ENCODE results near the gene GNA12.
A peak's percentile ranks its signal among the peaks of the same experiment; 100 is the strongest.
"Not testable (repeated sequence)": the region's sequence is repeated elsewhere in the genome, so short reads cannot be mapped to it uniquely, and the experiment has no call there.

Gene GNA12

GRCh38 chr7:2699289-2699620 lies 144.9 kb downstream of the GNA12 start:
- peaks cover 8% of the 10 kb centered on the region for H3K4me1 ChIP-seq (ENCODE audit: control insufficient read depth, insufficient read depth, low read length)
- H3K4me2 ChIP-seq (ENCODE audit: low read length), result no peak overlapping the region
- H3K9me3 ChIP-seq (replicated peaks; ENCODE audit: low read length), result no peaks in the 10 kb centered on the region
- no peak overlapping the region for H3K9ac ChIP-seq (ENCODE audit: low read depth, low read length)
- H3K27me3 ChIP-seq (ENCODE audit: control insufficient read depth, insufficient read depth, low read length), result peaks cover 8% of the 10 kb centered on the region
- no peaks in the 10 kb centered on the region for H3K36me3 ChIP-seq (ENCODE audit: insufficient read depth, low read length)
- H3K4me3 ChIP-seq (ENCODE audit: low read length), result no peak overlapping the region

GRCh38 chr7:2698581-2699288 lies 145.4 kb downstream of the GNA12 start:
- no peak overlapping the region for H3K4me2 ChIP-seq (ENCODE audit: low read length)
- no peak overlapping the region for H3K9ac ChIP-seq (ENCODE audit: low read depth, low read length)
- no peaks in the 10 kb centered on the region for H3K9me3 ChIP-seq (replicated peaks; ENCODE audit: low read length)
- peaks cover 8% of the 10 kb centered on the region for H3K4me1 ChIP-seq (ENCODE audit: control insufficient read depth, insufficient read depth, low read length)
- no peaks in the 10 kb centered on the region for H3K36me3 ChIP-seq (ENCODE audit: insufficient read depth, low read length)
- H3K4me3 ChIP-seq (ENCODE audit: low read length), result no peak overlapping the region
- H3K27me3 ChIP-seq (ENCODE audit: control insufficient read depth, insufficient read depth, low read length), result peaks cover 8% of the 10 kb centered on the region

- H3K9ac ChIP-seq (ENCODE audit: low read depth, low read length); H3K4me1 ChIP-seq (ENCODE audit: control insufficient read depth, insufficient read depth, low read length); H3K4me2 ChIP-seq (ENCODE audit: low read length); H3K4me3 ChIP-seq (ENCODE audit: low read length); H3K27me3 ChIP-seq (ENCODE audit: control insufficient read depth, insufficient read depth, low read length); H3K9me3 ChIP-seq (replicated peaks; ENCODE audit: low read length); H3K36me3 ChIP-seq (ENCODE audit: insufficient read depth, low read length): not testable (repeated sequence)
These were observed 150.0 kb downstream of the GNA12 start for GRCh38 chr7:2694122-2694436.

GRCh38 chr7:2693420-2694121 lies 150.5 kb downstream of the GNA12 start:
- not testable (repeated sequence) for H3K36me3 ChIP-seq (ENCODE audit: insufficient read depth, low read length); H3K4me2 ChIP-seq (ENCODE audit: low read length); H3K27me3 ChIP-seq (ENCODE audit: control insufficient read depth, insufficient read depth, low read length); H3K9ac ChIP-seq (ENCODE audit: low read depth, low read length); H3K4me3 ChIP-seq (ENCODE audit: low read length); H3K9me3 ChIP-seq (replicated peaks; ENCODE audit: low read length)
- peaks cover 14% of the 10 kb centered on the region for H3K4me1 ChIP-seq (ENCODE audit: control insufficient read depth, insufficient read depth, low read length)

GRCh38 chr7:2692543-2692942 lies 151.6 kb downstream of the GNA12 start:
- Histone ChIP-seq H3K4me1 (ENCODE audit: control insufficient read depth, insufficient read depth, low read length) (peaks cover 23% of the 10 kb centered on the region), H3K27me3 (ENCODE audit: control insufficient read depth, insufficient read depth, low read length) (peaks cover 8% of the 10 kb centered on the region), H3K9me3 (replicated peaks; ENCODE audit: low read length) (no peaks in the 10 kb centered on the region), H3K4me3 (ENCODE audit: low read length) (no peak overlapping the region), H3K4me2 (ENCODE audit: low read length) (no peak overlapping the region), H3K9ac (ENCODE audit: low read depth, low read length) (no peak overlapping the region), H3K36me3 (ENCODE audit: insufficient read depth, low read length) (no peaks in the 10 kb centered on the region)

GRCh38 chr7:2691932-2692439 lies 152.1 kb downstream of the GNA12 start:
- not testable (repeated sequence) for H3K9me3 ChIP-seq (replicated peaks; ENCODE audit: low read length); H3K36me3 ChIP-seq (ENCODE audit: insufficient read depth, low read length); H3K4me3 ChIP-seq (ENCODE audit: low read length); H3K4me2 ChIP-seq (ENCODE audit: low read length); H3K9ac ChIP-seq (ENCODE audit: low read depth, low read length)
- Histone ChIP-seq H3K4me1 (ENCODE audit: control insufficient read depth, insufficient read depth, low read length) (peaks cover 29% of the 10 kb centered on the region), H3K27me3 (ENCODE audit: control insufficient read depth, insufficient read depth, low read length) (peaks cover 11% of the 10 kb centered on the region)

- peaks cover 30% of the 10 kb centered on the region for H3K4me1 ChIP-seq (ENCODE audit: control insufficient read depth, insufficient read depth, low read length)
- H3K9ac ChIP-seq (ENCODE audit: low read depth, low read length), result no peak overlapping the region
- peaks cover 11% of the 10 kb centered on the region for H3K27me3 ChIP-seq (ENCODE audit: control insufficient read depth, insufficient read depth, low read length)
- no peaks in the 10 kb centered on the region for H3K36me3 ChIP-seq (ENCODE audit: insufficient read depth, low read length)
- no peak overlapping the region for H3K4me3 ChIP-seq (ENCODE audit: low read length)
- no peaks in the 10 kb centered on the region for H3K9me3 ChIP-seq (replicated peaks; ENCODE audit: low read length)
- no peak overlapping the region for H3K4me2 ChIP-seq (ENCODE audit: low read length)
These were observed 152.9 kb downstream of the GNA12 start for GRCh38 chr7:2691011-2691707.

- no peaks in the 10 kb centered on the region for H3K36me3 ChIP-seq (ENCODE audit: insufficient read depth, low read length)
- H3K9ac ChIP-seq (ENCODE audit: low read depth, low read length), result no peak overlapping the region
- peaks cover 11% of the 10 kb centered on the region for H3K27me3 ChIP-seq (ENCODE audit: control insufficient read depth, insufficient read depth, low read length)
- no peaks in the 10 kb centered on the region for H3K9me3 ChIP-seq (replicated peaks; ENCODE audit: low read length)
- no peak overlapping the region for H3K4me2 ChIP-seq (ENCODE audit: low read length)
- H3K4me3 ChIP-seq (ENCODE audit: low read length), result no peak overlapping the region
- peaks cover 30% of the 10 kb centered on the region for H3K4me1 ChIP-seq (ENCODE audit: control insufficient read depth, insufficient read depth, low read length)
These were observed 154.0 kb downstream of the GNA12 start for GRCh38 chr7:2689951-2690705.

GRCh38 chr7:2689343-2689847 lies 154.7 kb downstream of the GNA12 start:
- Histone ChIP-seq H3K4me2 (ENCODE audit: low read length) (peak overlapping the region; percentile 84), H3K9me3 (replicated peaks; ENCODE audit: low read length) (no peaks in the 10 kb centered on the region), H3K27me3 (ENCODE audit: control insufficient read depth, insufficient read depth, low read length) (peaks cover 11% of the 10 kb centered on the region), H3K4me3 (ENCODE audit: low read length) (no peak overlapping the region), H3K9ac (ENCODE audit: low read depth, low read length) (no peak overlapping the region), H3K4me1 (ENCODE audit: control insufficient read depth, insufficient read depth, low read length) (peaks cover 30% of the 10 kb centered on the region), H3K36me3 (ENCODE audit: insufficient read depth, low read length) (no peaks in the 10 kb centered on the region)

- Histone ChIP-seq H3K9me3 (replicated peaks; ENCODE audit: low read length) (no peaks in the 10 kb centered on the region), H3K4me2 (ENCODE audit: low read length) (peak overlapping the region; percentile 84), H3K27me3 (ENCODE audit: control insufficient read depth, insufficient read depth, low read length) (peaks cover 11% of the 10 kb centered on the region), H3K9ac (ENCODE audit: low read depth, low read length) (peak overlapping the region; percentile 78), H3K4me3 (ENCODE audit: low read length) (peak overlapping the region; percentile 64), H3K36me3 (ENCODE audit: insufficient read depth, low read length) (no peaks in the 10 kb centered on the region), H3K4me1 (ENCODE audit: control insufficient read depth, insufficient read depth, low read length) (peaks cover 30% of the 10 kb centered on the region)
These were observed 155.4 kb downstream of the GNA12 start for GRCh38 chr7:2688409-2689342.
